ENCODE data around the gene GOLGA2.

- TF ChIP-seq RAD21 (IDR thresholded peaks at IDR 0.05; ENCODE audit: low read length) = no peak
- no peak for TF ChIP-seq POLR2A (IDR thresholded peaks at IDR 0.05; ENCODE audit: low read depth, low read length)
- TF ChIP-seq CTCF (conservative IDR thresholded peaks at IDR 0.05; ENCODE audit: low read depth, low read length) = no peak
- no peak for TF ChIP-seq MAFK (IDR thresholded peaks at IDR 0.05; ENCODE audit: low read depth, low read length)
- TF ChIP-seq USF2 (IDR thresholded peaks at IDR 0.05; ENCODE audit: low read depth, low read length) = no peak
- no peak for TF ChIP-seq CEBPB (IDR thresholded peaks at IDR 0.05; ENCODE audit: low read depth, low read length)
These were observed 13.1 kb downstream of the GOLGA2 start for GRCh38 chr9:128262687-128263086.
